IMR-90 (cell line): ENCODE data around the gene MPL. TPM values are rescaled to one million over a fixed set of nuclear protein-coding genes. Genes with fewer than 3 reads are reported as not detected.
A peak's percentile ranks its signal among the peaks of the same experiment; 100 is the strongest.

ENCODE experiments used
- ATAC-seq: fragments of 200-7000 bp; cut with Tn5 transposase; 2 replicates; pipeline ENCODE4 v1.9.1; 2020; ENCODE audit warnings: low read depth, mild to moderate bottlenecking, moderate library complexity
- BruUV-seq: library from RNA; stranded (reverse); fragments of 400-500 nt; replicated peaks from 2 replicates; lab custom pipeline; 2021; lab: Mats Ljungman, UMichigan
- CTCF ChIA-PET: fragments of 300-600 bp; formaldehyde crosslinking; extraction: SDS; loops from one replicate; lab custom pipeline; 2021; ENCODE audit warnings: antibody characterized with exemption; lab: Yijun Ruan, JAX
- POLR2A ChIA-PET: fragments of 300-600 bp; sonication (Branson Sonifier 250); formaldehyde crosslinking; loops from one replicate; lab custom pipeline; 2022; ENCODE audit warnings: antibody characterized with exemption; ENCODE audit not compliant: unreplicated experiment; lab: Charles Lee
- DNase-seq: peaks from one replicate; pipeline ENCODE4 v3.0.0; 2013
- H2AFZ ChIP-seq: replicated peaks from 2 replicates; pipeline ENCODE3; 2013; ENCODE audit warnings: low read length, mild to moderate bottlenecking; ENCODE audit not compliant: poor library complexity
- H2AK5ac ChIP-seq: 2 replicates; pipeline ENCODE4 v1.6.1; 2013; ENCODE audit warnings: low read depth, low read length, inconsistent platforms
- H2AK9ac ChIP-seq: replicated peaks from 2 replicates; pipeline ENCODE3; 2013; ENCODE audit warnings: mild to moderate bottlenecking, low read depth, low read length, moderate library complexity; ENCODE audit not compliant: poor library complexity
- H2BK120ac ChIP-seq: 2 replicates; pipeline ENCODE4 v1.6.1; 2013; ENCODE audit warnings: low read depth, low read length, inconsistent platforms
- H2BK15ac ChIP-seq: 3 replicates; pipeline ENCODE4 v1.6.1; 2013; ENCODE audit warnings: low read depth, low read length, inconsistent platforms
- H2BK20ac ChIP-seq: 2 replicates; pipeline ENCODE4 v1.6.1; 2013; ENCODE audit warnings: low read depth, mild to moderate bottlenecking, inconsistent platforms, low read length, moderate library complexity
- H2BK5ac ChIP-seq: 2 replicates; pipeline ENCODE4 v1.6.1; 2013; ENCODE audit warnings: mild to moderate bottlenecking, low read depth, low read length, inconsistent platforms; ENCODE audit not compliant: poor library complexity, severe bottlenecking
- H3K14ac ChIP-seq: replicated peaks from 2 replicates; pipeline ENCODE4 v1.6.1; 2013; ENCODE audit warnings: low read depth, low read length, inconsistent platforms
- H3K18ac ChIP-seq: 2 replicates; pipeline ENCODE4 v1.6.1; 2013; ENCODE audit warnings: low read depth, low read length, control low read depth
- H3K23ac ChIP-seq: 2 replicates; pipeline ENCODE4 v1.6.1; 2013; ENCODE audit warnings: low read depth, low read length, inconsistent platforms
- H3K27ac ChIP-seq: 2 replicates; pipeline ENCODE4 v1.5.1; 2013; ENCODE audit warnings: mild to moderate bottlenecking, control low read depth, low read length; ENCODE audit not compliant: insufficient read depth
- H3K27me3 ChIP-seq: 2 replicates; pipeline ENCODE4 v1.6.1; 2013; ENCODE audit warnings: low read length; ENCODE audit not compliant: control insufficient read depth, insufficient read depth
- H3K36me3 ChIP-seq: 2 replicates; pipeline ENCODE4 v1.6.1; 2013; ENCODE audit warnings: low read length, mixed read lengths; ENCODE audit not compliant: control insufficient read depth, insufficient read depth
- H3K4ac ChIP-seq: 2 replicates; pipeline ENCODE4 v1.6.1; 2013; ENCODE audit warnings: low read depth, low read length, inconsistent platforms
- H3K4me1 ChIP-seq: 2 replicates; pipeline ENCODE4 v1.6.1; 2013; ENCODE audit warnings: low read length, mixed read lengths; ENCODE audit not compliant: control insufficient read depth, insufficient read depth
- H3K4me2 ChIP-seq: 2 replicates; pipeline ENCODE4 v1.6.1; 2013; ENCODE audit warnings: low read depth, mild to moderate bottlenecking, control low read depth, low read length, moderate library complexity
- H3K4me3 ChIP-seq: 2 replicates; pipeline ENCODE4 v1.5.1; 2013; ENCODE audit warnings: low read depth, mild to moderate bottlenecking, control low read depth, low read length, moderate library complexity; ENCODE audit not compliant: insufficient read depth
- H3K56ac ChIP-seq: 2 replicates; pipeline ENCODE4 v1.6.1; 2013; ENCODE audit warnings: low read length, inconsistent platforms; ENCODE audit not compliant: insufficient read depth; ENCODE audit errors: extremely low read depth
- H3K79me1 ChIP-seq, 2 experiments: 2 replicates each; pipeline ENCODE4 v1.6.1; 2013; ENCODE audit warnings: low read length in 2 of 2, inconsistent platforms in 1 of 2, low read depth in 1 of 2
- H3K9ac ChIP-seq: 2 replicates; pipeline ENCODE4 v1.6.1; 2013; ENCODE audit warnings: low read depth, low read length, control low read depth
- H3K9me1 ChIP-seq: 2 replicates; pipeline ENCODE4 v1.6.1; 2013; ENCODE audit warnings: low read length, inconsistent platforms; ENCODE audit not compliant: insufficient read depth
- H3K9me3 ChIP-seq: 2 replicates; pipeline ENCODE4 v1.6.1; 2013; ENCODE audit warnings: low read length; ENCODE audit not compliant: control insufficient read depth, insufficient read depth
- H4K20me1 ChIP-seq: 2 replicates; pipeline ENCODE4 v1.6.1; 2013; ENCODE audit warnings: low read length, inconsistent platforms; ENCODE audit not compliant: insufficient read depth
- H4K5ac ChIP-seq: 2 replicates; pipeline ENCODE4 v1.6.1; 2013; ENCODE audit warnings: mild to moderate bottlenecking, low read depth, low read length, control low read depth
- H4K8ac ChIP-seq, 2 experiments: 2 replicates each; pipeline ENCODE4 v1.6.1; 2013; ENCODE audit warnings: low read depth in 2 of 2, low read length in 2 of 2, control low read depth in 1 of 2, inconsistent platforms in 1 of 2
- H4K91ac ChIP-seq: 2 replicates; pipeline ENCODE4 v1.6.1; 2013; ENCODE audit warnings: low read depth, low read length, inconsistent platforms; ENCODE audit not compliant: insufficient read depth
- FOS ChIP-seq: fragments of 150-350 bp; IDR thresholded peaks from 2 replicates; pipeline ENCODE4 v1.6.1; 2016; ENCODE audit warnings: low read depth, low read length
- MAFK ChIP-seq: IDR thresholded peaks from 2 replicates; pipeline ENCODE4 v1.6.1; 2012; ENCODE audit warnings: low read depth, low read length, improper control_type of control experiment
- MAZ ChIP-seq: IDR thresholded peaks from 2 replicates; pipeline ENCODE4 v1.6.1; 2012; ENCODE audit warnings: low read depth, mild to moderate bottlenecking, low read length, improper control_type of control experiment, moderate library complexity, borderline replicate concordance
- MXI1 ChIP-seq: IDR thresholded peaks from 2 replicates; pipeline ENCODE4 v1.6.1; 2012; ENCODE audit warnings: low read depth, mild to moderate bottlenecking, low read length, moderate library complexity, borderline replicate concordance
- RCOR1 ChIP-seq: IDR thresholded peaks from 2 replicates; pipeline ENCODE4 v1.6.1; 2012; ENCODE audit warnings: mild to moderate bottlenecking, low read length, improper control_type of control experiment; ENCODE audit not compliant: insufficient replicate concordance
- WGBS, 2 experiments: methylation state at CpG; one replicate each; pipeline versions ENCODE4 v1.1.5 to v1.1.7; 2013; ENCODE audit warnings: missing lambda C conversion rate in 2 of 2; ENCODE audit not compliant: insufficient read length in 1 of 2; ENCODE audit errors: extremely low coverage in 2 of 2; 5-methylcytosine and 5-hydroxymethylcytosine counted together
- dilution Hi-C: fragments of 300-500 bp; cut with HindIII; formaldehyde crosslinking; loops from one replicate; pipeline ENCODE4 v1.14.3; 2018; ENCODE audit warnings: low sequenced_read_pairs; ENCODE audit not compliant: unreplicated experiment
- in situ Hi-C: fragments of 300-500 bp; cut with MboI; formaldehyde crosslinking; loops from 3 replicates; pipeline ENCODE4 v1.14.3; 2019; ENCODE audit warnings: low sequenced_read_pairs, inconsistent platforms, mixed read lengths
- intact Hi-C: fragments of 100-400 bp; cut with micrococcal nuclease; formaldehyde crosslinking; loops from 2 replicates; pipeline ENCODE4 v1.10.0; 2022
- polyA plus RNA-seq, 3 experiments: library from polyadenylated mRNA; depleted of rRNA; stranded (reverse); fragments of >200 nt; gene quantifications; 2 replicates each; pipeline ENCODE4 v1.2.3, GENCODE V29; 2012; ENCODE audit warnings: low replicate concordance in 1 of 3
- total RNA-seq: library from RNA; depleted of rRNA; stranded (reverse); fragments of >200 nt; gene quantifications from 2 replicates; pipeline ENCODE4 v1.2.3, GENCODE V29; 2012

MPL gene
- total and polyA plus RNA-seq, 2 of the 4 experiments (the other 2 are of a cell fraction): 0.12 TPM; not detected in 1

- Histone ChIP-seq H3K79me1 (peaks cover 3 to 38% of the 10 kb centered on the region in 2 experiments; a peak in 3 of 4 replicates), H3K4me3 (peak within 1 kb of the TSS; percentile 75), H3K9me1 (peaks cover 12% of the 10 kb centered on the region; the same call in 1 of the 2 replicates), H3K4ac (peak within 1 kb of the TSS; percentile 92), H3K27ac (peak within 1 kb of the TSS; percentile 94), H4K91ac (peak within 1 kb of the TSS; percentile 75), H3K14ac (peak within 1 kb of the TSS; percentile 91), H3K27me3 (no peaks in the 10 kb centered on the region), H3K4me1 (peaks cover 9% of the 10 kb centered on the region; the same call in 1 of the 2 replicates), H2AFZ (peak within 1 kb of the TSS; percentile 90), H2AK5ac (peak within 1 kb of the TSS; percentile 90), H2BK15ac (peak within 1 kb of the TSS; percentile 72; the same call in 1 of the 3 replicates), H2BK120ac (peak within 1 kb of the TSS; percentile 69), H3K56ac (peak within 1 kb of the TSS; percentile 77), H4K5ac (peak within 1 kb of the TSS; percentile 79), H3K4me2 (peak within 1 kb of the TSS; percentile 87), H4K8ac (peak within 1 kb of the TSS; percentile 79 to 93), H3K36me3 (peaks cover 31% of the 10 kb centered on the region), H2BK20ac (peak within 1 kb of the TSS; percentile 0; the same call in 1 of the 2 replicates), H2AK9ac (peak within 1 kb of the TSS; percentile 90), H4K20me1 (peaks cover 10% of the 10 kb centered on the region; the same call in 1 of the 2 replicates), H2BK5ac (peak within 1 kb of the TSS; percentile 78), H3K9ac (peak within 1 kb of the TSS; percentile 90), H3K23ac (peak within 1 kb of the TSS; percentile 63), H3K9me3 (no peaks in the 10 kb centered on the region), H3K18ac (peak within 1 kb of the TSS; percentile 48)
- peak; percentile 96 for ATAC-seq
- DNase-seq: peak; percentile 92
- BruUV-seq: TSS peak; percentile 77
- WGBS, 2 experiments: 0% methylated on average over 18 of the region's 59 CpGs; no CpG with 5 or more reads in 1 of the 2 experiments
- in situ Hi-C loops: loop anchor here (10.0 kb wide), 1 partner anchor 124 kb away; no protein-coding TSS in a partner anchor
- intact Hi-C loops: loop anchor here (1.0 kb wide), 2 partner anchors 121 to 132 kb away; no protein-coding TSS in a partner anchor
- POLR2A ChIA-PET: interaction anchor here (0.8 to 1.0 kb wide), 3 partner anchors 9 to 132 kb away, joined by 3 to 4 read pairs (median 3); partner anchors contain the start of gene ELOVL1
- CTCF ChIA-PET: interaction anchor here (0.9 to 1.9 kb wide), 3 partner anchors 10 to 132 kb away, joined by 3 to 8 read pairs (median 3); no protein-coding TSS in a partner anchor
- dilution Hi-C loops: no loop called here
- TF ChIP-seq RCOR1 (no peak), MXI1 (peak; percentile 100), MAZ (no peak; the same call in 1 of the 2 replicates), MAFK (no peak), FOS (peak; percentile 42; the same call in 1 of the 2 replicates)
These were observed 21.4 kb downstream of the MPL start, which contains the start of gene CDC20 for GRCh38 chr1:43358746-43359693. CDC20 (plus strand) TSS chr1:43358981; CDS start chr1:43359216, 235 bp downstream.
